SHP77 treated with DMSO at 0.1 percent for 48 hours (cell line): Measurements from ENCODE around the gene CENPP.
A peak's percentile ranks its signal among the peaks of the same experiment; 100 is the strongest.

Experiments
- DNase-seq: peaks from one replicate; lab custom pipeline; 2025; lab: John Stamatoyannopoulos, UW

The CENPP gene

GRCh38 chr9:92659601-92660000 lies 333.8 kb downstream of the CENPP start:
- DNase-seq, result no peak

- no peak for DNase-seq
Measured at GRCh38 chr9:92660266-92660665, 334.5 kb downstream of the CENPP start.

- no peak for DNase-seq
Measured at GRCh38 chr9:92661127-92661526, 335.4 kb downstream of the CENPP start.

GRCh38 chr9:92661743-92662142 lies 336.0 kb downstream of the CENPP start:
- DNase-seq, result peak; percentile 60

- DNase-seq, result no peak
Measured at GRCh38 chr9:92663126-92663525, 337.4 kb downstream of the CENPP start.

GRCh38 chr9:92663951-92664350 lies 338.2 kb downstream of the CENPP start:
- no peak for DNase-seq

GRCh38 chr9:92664394-92665152 lies 338.8 kb downstream of the CENPP start:
- DNase-seq, result no peak

GRCh38 chr9:92665836-92666235 lies 340.1 kb downstream of the CENPP start:
- DNase-seq, result no peak

GRCh38 chr9:92666236-92666635 lies 340.5 kb downstream of the CENPP start:
- DNase-seq, result no peak

GRCh38 chr9:92666912-92667532 lies 341.3 kb downstream of the CENPP start:
- DNase-seq, result no peak

GRCh38 chr9:92668746-92669526 lies 343.2 kb downstream of the CENPP start:
- DNase-seq, result no peak

- DNase-seq, result no peak
Measured at GRCh38 chr9:92669527-92669889, 343.8 kb downstream of the CENPP start.
